Thyroid gland (tissue), 4 donors: ENCODE data around the gene CFH.

Source experiments
- CTCF ChIP-seq, 6 experiments: fragments of 200-600 bp in 3 of 6; fragments of 450-650 bp in 3 of 6; sonication (generic) in 3 of 6; IDR thresholded peaks; one replicate each; pipeline ENCODE4 v1.5.1; 2016 to 2019; ENCODE audit warnings: antibody characterized with exemption in 6 of 6, mild to moderate bottlenecking in 2 of 6, inconsistent platforms in 1 of 6, moderate library complexity in 1 of 6
- POLR2A ChIP-seq, 2 donors: fragments of 450-650 bp; IDR thresholded peaks; one replicate each; pipeline ENCODE4 v1.6.1; 2017; ENCODE audit warnings: antibody characterized with exemption in 2 of 2, mild to moderate bottlenecking in 2 of 2, moderate library complexity in 1 of 2

GRCh38 chr1:196674908-196675307 is 23.1 kb downstream of the CFH start:
- TF ChIP-seq CTCF (IDR thresholded peaks at IDR 0.05), result no peak
- TF ChIP-seq POLR2A (IDR thresholded peaks at IDR 0.05), result no peak
